GM19025 (cell line): ENCODE data around the gene UBR3.

Experiments
- ATAC-seq: cut with Tn5 transposase; IDR thresholded peaks from one replicate; pipeline ENCODE4 v1.9.1; 2021; ENCODE audit warnings: mild to moderate bottlenecking, low read depth, moderate library complexity; ENCODE audit not compliant: unreplicated experiment

UBR3 gene

GRCh38 chr2:169982929-169983328, 155.7 kb downstream of the UBR3 start:
- ATAC-seq: no peak

GRCh38 chr2:169983506-169983905, 156.3 kb downstream of the UBR3 start:
- no peak for ATAC-seq

GRCh38 chr2:169984145-169984544, 156.9 kb downstream of the UBR3 start:
- no peak for ATAC-seq

- no peak for ATAC-seq
Measured at GRCh38 chr2:169994752-169995151, 167.5 kb downstream of the UBR3 start.

DNA sequence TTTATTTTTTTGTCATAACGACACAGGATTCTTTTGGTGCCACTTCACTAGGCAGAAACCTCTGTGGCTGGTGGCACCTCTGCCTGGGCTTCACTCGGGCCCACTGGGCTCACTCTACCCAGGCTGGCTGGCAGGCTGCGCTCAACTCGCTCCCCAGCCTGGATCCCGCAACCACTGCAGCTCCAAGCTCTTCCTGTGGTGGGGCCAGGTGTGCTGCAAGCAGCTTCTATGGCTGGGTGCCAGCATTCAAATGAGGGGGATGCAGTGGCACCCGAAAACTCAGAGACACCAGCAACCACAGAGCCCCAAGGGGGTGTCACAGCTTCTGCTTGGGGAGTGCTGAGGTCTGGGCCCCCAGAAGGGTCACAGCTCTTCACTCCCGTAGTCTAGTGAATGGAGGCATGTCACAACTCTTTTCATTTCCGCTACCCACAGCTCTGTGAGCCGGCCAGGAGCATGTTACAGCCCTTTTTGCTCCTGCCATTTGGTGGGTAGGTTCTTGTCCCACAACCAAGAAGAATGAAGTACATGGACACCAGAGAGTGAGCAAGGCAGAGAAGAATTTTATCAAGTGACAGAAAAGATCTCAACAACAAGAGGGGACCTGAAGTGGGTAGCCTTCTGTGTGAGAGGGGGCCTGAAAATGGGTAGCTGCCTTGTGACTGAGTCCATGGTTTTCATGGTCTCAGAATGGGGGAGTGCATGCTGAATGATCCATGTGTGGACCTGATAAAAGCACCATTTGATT, 170.1 kb downstream of the UBR3 start:
- no peak for ATAC-seq

DNA sequence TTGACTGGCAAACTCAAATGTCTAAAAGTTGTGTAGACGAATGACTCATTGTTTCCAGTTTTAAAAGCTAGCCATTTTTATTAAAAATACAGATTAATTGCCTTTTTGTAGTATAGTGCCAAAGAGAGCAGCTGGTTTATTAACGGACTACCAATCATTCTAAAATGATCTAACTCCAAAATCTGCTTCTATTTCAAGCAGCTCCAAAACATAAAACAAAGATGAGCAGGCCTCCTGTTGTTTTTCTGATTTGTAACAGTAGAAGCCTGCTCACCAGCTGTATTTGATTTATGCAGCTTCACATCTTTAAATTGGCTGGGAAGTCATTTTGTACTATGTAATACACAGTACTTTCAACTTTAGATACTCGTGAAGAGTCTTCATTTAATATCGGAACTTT, 171.8 kb downstream of the UBR3 start:
- no peak for ATAC-seq

DNA sequence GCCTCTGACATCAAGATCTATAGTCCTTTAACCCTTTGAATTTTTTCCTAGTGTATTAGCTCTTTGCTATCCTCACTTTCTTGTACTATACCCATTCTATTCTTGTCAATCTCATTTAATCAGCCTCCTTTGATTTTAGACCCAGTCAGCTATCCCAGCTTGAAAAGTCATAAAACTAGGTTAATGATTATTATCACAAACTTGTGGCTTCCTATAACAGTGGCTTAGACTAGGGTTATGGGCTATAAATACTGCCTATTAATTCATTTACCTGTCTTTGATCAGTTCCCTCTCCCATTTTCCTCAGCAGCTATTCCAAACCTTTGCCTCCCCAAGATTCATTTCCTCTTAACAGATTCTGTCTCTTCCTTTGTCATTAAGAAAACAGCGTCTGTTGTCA, 174.8 kb downstream of the UBR3 start:
- ATAC-seq: no peak

DNA sequence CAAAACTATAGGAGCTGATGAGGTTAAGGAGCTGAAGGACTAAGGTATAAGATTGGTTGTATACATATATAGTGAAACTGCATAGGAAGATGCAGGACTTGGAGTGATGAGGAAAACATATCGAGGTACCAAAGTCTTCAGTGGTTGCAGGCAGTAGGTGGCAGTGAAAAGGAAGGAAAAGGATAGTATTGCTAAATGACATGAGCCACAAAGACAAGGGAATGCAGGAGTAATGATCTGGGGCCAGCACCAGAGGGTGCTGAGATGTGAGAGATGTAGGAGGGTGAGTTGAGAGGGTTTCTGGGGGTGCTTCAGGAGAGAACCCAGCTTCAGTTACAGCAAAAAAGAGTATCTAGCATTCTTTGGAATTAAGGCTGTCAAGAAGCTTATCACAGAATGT, 178.4 kb downstream of the UBR3 start:
- ATAC-seq: no peak

DNA sequence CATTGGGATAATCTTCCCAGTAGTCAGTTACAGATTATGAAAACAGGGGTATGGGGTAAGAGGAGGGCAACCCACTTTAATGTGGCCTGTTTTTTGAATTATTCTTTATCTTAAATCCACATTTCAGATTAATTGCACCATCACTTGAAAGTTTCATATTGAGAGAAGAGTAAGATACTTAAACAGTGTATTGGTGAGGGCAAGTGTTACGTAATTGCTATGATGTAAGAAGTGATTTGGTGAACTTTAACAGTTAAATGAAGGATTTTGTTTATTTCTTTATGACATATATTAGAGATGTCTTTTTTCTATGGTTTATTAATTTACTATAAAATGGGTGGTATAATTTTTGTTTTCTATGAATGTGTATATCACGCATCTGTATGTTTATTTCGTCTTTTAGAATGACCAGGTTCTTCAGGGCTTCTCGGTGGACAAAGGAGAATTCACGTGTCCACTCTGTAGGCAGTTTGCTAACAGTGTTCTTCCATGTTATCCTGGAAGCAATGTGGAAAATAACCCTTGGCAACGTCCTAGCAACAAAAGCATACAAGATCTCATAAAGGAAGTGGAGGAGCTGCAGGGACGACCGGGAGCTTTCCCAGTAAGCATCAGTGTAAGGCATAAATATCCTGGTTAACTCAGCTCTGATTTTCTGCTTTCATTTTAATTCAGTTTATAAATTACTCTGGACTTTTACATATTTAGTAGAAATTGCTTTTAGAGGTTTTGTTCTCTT, 179.5 kb downstream of the UBR3 start:
- ATAC-seq: no peak

DNA sequence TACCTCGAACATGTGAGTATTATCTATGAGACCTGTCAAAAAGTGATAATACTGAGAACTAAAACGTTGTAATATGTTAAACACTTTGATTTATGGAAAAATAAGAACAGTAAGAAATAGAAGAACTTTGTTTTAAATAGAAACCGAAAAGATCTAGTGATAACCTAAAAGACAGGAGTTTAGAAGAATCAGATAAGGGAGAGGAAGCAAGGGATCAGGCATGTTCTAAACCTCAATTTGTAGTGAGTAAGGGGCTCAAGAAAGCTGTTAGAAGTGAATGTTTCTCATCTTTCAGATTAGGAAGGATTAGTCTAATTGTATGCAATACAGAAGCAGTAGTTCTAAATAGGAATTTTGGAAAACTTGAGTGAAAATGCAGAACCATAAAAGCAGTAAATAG, 182.0 kb downstream of the UBR3 start:
- no peak for ATAC-seq

DNA sequence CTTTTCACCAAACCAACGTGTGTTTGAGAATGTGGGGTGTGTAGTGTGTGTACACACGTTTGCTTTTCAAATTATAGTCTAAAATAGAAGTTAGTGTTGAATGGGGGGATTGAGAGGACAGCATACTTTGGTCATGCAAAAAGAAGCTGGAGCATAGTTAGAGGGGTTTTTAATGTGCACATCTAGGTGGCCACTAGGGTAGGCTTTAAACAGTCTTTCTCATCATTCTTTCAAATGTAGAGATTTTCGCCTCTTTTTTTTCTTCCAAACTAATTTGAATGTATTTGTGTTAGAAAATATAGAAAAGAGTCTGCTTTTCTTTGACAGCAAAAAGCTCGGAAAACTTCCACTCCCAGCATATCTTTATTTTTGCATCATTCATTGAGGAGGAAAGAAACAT, 185.5 kb downstream of the UBR3 start:
- no peak for ATAC-seq

- no peak for ATAC-seq
Measured at GRCh38 chr2:170013802-170014551, 186.7 kb downstream of the UBR3 start.

- ATAC-seq: no peak
Measured at GRCh38 chr2:170014769-170015168, 187.5 kb downstream of the UBR3 start.

DNA sequence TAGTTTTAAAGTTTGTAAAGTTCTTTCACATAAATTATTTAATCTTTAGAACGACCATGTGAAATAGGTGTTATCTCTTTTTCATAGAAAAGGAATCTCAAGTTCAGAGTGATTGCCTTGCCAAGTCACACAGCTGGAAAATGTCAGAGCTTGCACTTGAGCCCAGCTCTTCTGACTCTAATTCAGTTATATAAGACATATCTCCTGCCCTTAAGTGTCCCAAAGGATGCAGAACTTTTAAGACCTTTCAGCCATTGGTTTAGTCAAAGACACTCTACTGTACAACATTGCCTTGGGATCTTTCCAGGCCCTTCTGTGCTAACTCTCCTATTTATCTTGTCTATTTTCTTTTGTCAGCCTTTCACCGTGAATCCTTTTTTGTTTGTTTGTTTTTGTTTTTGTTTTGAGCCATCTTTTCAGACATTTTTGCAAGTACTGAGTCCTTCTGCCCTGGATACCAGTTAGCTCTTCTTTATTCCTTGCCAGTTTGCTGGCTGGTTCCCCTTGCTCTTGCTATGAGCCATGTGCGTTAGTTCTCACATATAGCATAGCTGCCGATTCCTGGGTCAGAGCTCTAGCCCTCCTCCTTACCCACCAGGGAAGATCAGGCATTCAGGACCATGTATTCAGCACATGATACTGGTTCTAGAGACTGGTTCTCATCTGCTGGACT, 190.7 kb downstream of the UBR3 start:
- no peak for ATAC-seq

DNA sequence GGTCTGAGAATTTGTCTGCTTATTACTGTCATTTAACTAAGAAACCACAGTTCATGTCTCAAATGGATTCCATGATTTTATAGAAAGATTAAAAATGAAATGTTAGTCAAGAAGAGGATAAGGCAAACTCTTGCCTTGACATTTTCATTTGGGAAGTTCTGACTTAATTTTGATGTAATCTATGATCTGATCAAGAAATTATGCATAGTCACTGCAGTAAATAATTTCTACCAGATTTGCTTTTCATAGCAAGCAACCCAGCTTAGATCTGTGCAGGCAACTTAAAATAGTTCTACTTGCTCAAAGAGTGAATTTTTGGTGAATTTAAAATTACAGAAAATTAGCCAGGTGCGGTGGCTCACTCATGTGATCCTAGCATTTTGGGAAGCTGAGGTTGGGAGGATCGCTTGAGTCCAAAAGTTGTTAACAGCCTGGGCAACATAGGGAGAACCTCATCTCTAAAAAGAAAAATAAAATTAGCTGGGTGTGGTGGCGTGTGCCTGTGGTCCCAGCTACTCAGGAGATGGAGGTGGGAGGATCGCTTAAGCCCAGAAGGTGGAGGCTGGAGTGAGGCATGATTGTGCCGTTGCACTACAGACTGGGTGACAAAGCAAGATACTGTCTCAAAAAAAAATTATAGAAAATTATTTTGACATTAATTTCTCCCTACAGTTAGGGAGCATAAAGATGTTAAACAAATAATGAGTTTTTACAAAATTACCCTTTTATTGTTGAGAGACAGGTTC, 192.0 kb downstream of the UBR3 start:
- no peak for ATAC-seq

GRCh38 chr2:170020777-170021176, 193.5 kb downstream of the UBR3 start:
- ATAC-seq: no peak

GRCh38 chr2:170022692-170023091, 195.4 kb downstream of the UBR3 start:
- ATAC-seq: no peak

DNA sequence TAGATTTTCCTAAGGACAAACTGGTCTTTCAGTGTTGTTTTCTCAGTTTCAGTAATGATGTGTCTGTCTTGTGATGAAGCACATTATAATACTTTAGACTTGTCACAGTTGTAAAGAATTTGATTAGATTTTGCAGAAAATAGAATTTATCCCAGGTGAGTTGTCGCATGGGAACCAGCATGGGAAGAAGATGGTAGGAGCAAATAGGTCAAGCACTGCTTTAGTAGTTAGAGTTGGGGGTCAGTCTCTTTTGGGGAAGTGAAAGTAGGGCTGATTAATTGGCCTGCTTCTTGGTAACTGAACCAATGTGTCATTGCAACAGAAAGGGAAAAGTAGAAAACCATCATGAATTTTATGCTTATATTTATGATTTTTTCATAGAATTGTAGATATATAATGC, 197.5 kb downstream of the UBR3 start:
- ATAC-seq: no peak

DNA sequence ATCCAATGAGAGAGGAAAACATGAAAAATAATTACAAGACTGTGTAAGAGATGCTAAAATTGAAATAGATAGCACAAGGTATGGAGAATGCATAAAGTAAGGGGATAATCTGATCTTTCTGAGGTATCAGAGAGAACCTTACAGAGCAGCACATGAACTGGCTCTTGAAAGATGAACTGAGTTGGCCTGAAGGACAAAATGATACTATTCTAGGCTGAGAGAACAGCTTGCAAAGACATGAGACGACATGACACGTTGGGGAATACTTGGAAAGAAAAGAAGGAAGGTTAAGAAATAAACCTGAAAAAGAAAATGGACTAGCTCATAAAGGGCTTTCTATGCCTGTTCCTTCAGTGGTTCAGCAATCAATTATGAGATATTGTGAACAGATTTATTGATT, 198.0 kb downstream of the UBR3 start:
- ATAC-seq: no peak

GRCh38 chr2:170026361-170026760, 199.1 kb downstream of the UBR3 start:
- ATAC-seq: no peak
